K562 (cell line): ENCODE measurements around the gene TFAM. TPM values are rescaled to one million over a fixed set of nuclear protein-coding genes. Genes with fewer than 3 reads are reported as not detected.

ENCODE experiments used
- polyA plus RNA-seq, 8 experiments: library from polyadenylated mRNA; depleted of rRNA in 4 of 8; stranded (reverse) in 5 of 8; unstranded in 3 of 8; fragments of >200 nt; fragmentation: Nextera tagmentation in 2 of 8; fragmentation: Illumina TruSeq in 1 of 8; extraction: Ambion mirVana in 2 of 8; extraction: Trizol in 1 of 8; gene quantifications; 2 replicates each; pipeline versions ENCODE4 v1.2.1 to v1.2.3, GENCODE V29; 2011 to 2014; ENCODE audit warnings: inconsistent platforms in 1 of 8, missing spikeins in 1 of 8
- total RNA-seq, 7 experiments: library from RNA; depleted of rRNA in 6 of 7; stranded (reverse); fragments of >200 nt in 6 of 7; fragmentation: Illumina TruSeq in 2 of 7; extraction: Trizol in 2 of 7; gene quantifications; 2 replicates each; pipeline versions ENCODE4 v1.2.1 to v1.2.3, GENCODE V29; 2011 to 2021; ENCODE audit warnings: low replicate concordance in 1 of 7
- TF ChIP-seq, protein P1 (sequence below), 2 experiments: fragments of 450-650 bp in 1 of 2; sonication (generic) in 1 of 2; formaldehyde crosslinking in 1 of 2; IDR thresholded peaks; 2 replicates each; pipeline versions ENCODE4 v1.7.1 to v1.9.0; 2016 to 2022; ENCODE audit warnings: inconsistent platforms in 1 of 2, mild to moderate bottlenecking in 1 of 2, missing genetic modification reagents in 1 of 2

The TFAM gene
- total and polyA plus RNA-seq, 9 of the 15 experiments (the other 6 are each of a cell fraction or from before 2014, with no cell fraction given), result 74.3 to 227 (median 155) TPM

DNA sequence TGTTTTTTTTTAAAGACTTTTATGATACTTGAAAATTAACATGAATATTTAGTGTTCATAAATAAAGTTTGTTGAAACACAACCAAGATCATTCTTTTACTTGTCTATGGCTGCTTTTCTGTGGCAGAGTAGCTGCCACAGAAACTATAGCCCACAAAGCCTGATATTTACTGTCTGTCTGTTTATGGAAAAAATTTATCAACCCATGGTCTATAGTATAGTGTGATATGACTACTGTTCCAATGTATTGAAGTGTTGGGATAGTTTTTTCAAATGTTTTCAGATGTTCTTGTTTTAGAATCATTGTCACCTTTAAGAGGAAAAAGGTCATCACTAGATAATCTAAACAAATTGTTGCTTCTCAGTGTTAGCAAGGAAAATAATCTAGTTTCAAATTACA, 10.8 kb downstream of the TFAM start (continued):
- TF ChIP-seq, protein P1, sequence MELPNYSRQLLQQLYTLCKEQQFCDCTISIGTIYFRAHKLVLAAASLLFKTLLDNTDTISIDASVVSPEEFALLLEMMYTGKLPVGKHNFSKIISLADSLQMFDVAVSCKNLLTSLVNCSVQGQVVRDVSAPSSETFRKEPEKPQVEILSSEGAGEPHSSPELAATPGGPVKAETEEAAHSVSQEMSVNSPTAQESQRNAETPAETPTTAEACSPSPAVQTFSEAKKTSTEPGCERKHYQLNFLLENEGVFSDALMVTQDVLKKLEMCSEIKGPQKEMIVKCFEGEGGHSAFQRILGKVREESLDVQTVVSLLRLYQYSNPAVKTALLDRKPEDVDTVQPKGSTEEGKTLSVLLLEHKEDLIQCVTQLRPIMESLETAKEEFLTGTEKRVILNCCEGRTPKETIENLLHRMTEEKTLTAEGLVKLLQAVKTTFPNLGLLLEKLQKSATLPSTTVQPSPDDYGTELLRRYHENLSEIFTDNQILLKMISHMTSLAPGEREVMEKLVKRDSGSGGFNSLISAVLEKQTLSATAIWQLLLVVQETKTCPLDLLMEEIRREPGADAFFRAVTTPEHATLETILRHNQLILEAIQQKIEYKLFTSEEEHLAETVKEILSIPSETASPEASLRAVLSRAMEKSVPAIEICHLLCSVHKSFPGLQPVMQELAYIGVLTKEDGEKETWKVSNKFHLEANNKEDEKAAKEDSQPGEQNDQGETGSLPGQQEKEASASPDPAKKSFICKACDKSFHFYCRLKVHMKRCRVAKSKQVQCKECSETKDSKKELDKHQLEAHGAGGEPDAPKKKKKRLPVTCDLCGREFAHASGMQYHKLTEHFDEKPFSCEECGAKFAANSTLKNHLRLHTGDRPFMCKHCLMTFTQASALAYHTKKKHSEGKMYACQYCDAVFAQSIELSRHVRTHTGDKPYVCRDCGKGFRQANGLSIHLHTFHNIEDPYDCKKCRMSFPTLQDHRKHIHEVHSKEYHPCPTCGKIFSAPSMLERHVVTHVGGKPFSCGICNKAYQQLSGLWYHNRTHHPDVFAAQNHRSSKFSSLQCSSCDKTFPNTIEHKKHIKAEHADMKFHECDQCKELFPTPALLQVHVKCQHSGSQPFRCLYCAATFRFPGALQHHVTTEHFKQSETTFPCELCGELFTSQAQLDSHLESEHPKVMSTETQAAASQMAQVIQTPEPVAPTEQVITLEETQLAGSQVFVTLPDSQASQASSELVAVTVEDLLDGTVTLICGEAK (IDR thresholded peaks at IDR 0.05), result peak; percentile 29; the same call in 1 of the 2 replicates
- TF ChIP-seq, protein P1 (CRISPR knock-in tag; IDR thresholded peaks at IDR 0.05), result no peak
